Activated T-helper 1 cell treated with anti-CD3 and anti-CD28 coated beads, Interleukin-2, amount 50 U/mL, for 16 hours (primary cell): ENCODE data around the gene PNPLA8.
"Not testable (repeated sequence)": the region's sequence is repeated elsewhere in the genome, so short reads cannot be mapped to it uniquely, and the experiment has no call there.

ENCODE experiments used
- DNase-seq, 2 donors: peaks; one replicate each; pipeline ENCODE4 v3.0.0-alpha.2; 2020; ENCODE audit warnings: low read depth in 1 of 2, low spot score in 1 of 2

Gene PNPLA8, protein sequence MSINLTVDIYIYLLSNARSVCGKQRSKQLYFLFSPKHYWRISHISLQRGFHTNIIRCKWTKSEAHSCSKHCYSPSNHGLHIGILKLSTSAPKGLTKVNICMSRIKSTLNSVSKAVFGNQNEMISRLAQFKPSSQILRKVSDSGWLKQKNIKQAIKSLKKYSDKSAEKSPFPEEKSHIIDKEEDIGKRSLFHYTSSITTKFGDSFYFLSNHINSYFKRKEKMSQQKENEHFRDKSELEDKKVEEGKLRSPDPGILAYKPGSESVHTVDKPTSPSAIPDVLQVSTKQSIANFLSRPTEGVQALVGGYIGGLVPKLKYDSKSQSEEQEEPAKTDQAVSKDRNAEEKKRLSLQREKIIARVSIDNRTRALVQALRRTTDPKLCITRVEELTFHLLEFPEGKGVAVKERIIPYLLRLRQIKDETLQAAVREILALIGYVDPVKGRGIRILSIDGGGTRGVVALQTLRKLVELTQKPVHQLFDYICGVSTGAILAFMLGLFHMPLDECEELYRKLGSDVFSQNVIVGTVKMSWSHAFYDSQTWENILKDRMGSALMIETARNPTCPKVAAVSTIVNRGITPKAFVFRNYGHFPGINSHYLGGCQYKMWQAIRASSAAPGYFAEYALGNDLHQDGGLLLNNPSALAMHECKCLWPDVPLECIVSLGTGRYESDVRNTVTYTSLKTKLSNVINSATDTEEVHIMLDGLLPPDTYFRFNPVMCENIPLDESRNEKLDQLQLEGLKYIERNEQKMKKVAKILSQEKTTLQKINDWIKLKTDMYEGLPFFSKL

DNA sequence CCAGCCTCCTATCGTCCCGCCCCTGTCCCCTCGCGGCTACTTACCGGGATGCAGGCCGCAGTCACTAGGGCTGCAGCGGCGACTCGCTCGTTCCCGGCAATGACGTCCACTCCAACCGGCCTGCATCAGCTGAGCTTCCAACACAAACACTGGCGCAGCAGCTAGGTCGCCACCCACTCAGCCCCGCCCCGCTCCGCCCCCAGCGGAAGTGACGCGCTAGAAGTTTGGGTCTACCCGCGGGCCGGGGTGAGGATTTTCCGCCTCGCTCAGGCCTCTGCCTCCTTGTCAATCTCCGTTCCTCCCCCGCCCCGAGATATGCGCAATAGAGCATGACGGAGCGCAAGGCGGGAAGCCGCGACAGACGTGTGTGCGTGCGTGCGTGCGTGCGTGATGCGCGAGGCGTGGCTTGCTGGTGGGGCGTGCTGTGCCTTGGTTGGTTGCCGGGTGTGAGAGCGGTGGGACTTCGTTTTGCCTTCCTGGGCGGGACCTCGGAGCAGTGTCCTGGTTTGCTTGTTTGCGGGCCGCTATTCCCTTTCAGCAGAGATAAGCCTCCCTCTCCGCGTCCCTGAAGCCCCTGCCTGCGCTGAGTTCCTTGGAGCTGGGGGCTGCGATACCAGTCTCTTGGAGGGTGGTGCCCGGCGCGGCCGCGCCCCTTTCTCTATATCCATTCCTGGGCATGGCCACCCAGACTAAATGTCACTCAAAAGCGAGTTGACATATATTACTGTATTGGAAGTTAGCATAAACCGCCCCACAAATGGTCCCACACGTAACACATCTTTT is at the start of gene PNPLA8:
Gene PNPLA8, minus strand, starts transcription at position 151 of the 783 bp plus-strand sequence. CDS start 10,644 bp downstream, outside the sequence.
- peak; percentile 100 for DNase-seq

GRCh38 chr7:108575156-108575555 is 49.2 kb upstream of the PNPLA8 start:
- no peak for DNase-seq

GRCh38 chr7:108572480-108572879 is 46.5 kb upstream of the PNPLA8 start:
- DNase-seq, result no peak

DNA sequence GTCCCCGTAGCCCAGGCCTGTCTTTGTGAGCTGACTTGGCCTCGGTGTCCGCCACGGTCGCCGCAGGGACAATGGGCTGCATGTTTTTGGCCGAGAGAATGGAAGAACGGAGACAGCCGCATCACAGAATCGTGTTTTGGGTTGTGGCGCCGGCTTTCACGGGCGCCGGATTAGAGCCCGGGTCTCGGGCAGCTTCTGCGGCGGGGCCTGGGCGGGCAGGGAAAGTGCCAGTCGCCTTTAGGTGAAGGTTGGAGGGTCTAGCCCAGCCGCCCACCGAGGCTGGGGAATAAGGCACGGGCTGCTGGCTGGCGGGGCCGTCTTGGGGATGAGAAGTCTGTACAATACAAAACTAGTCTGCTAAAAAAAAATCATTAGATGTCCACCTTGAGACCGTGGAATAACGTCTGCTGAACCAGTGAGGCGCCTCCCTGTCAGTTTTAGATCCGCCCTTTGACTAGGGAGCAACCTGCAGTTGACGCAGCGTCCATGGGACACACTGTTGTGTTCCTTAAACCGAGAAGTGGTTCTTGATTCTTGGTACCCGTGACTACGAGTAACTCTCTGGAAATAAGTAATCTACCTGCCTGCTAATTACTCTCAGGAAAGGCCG is 44.3 kb upstream of the PNPLA8 start:
- DNase-seq, result peak in 1 of 2 donors; percentile 31

GRCh38 chr7:108569381-108570145 is 43.6 kb upstream of the PNPLA8 start, which contains the start of the genes DNAJB9 and THAP5:
DNAJB9 (plus strand) TSS chr7:108569874; CDS start chr7:108571727, 1,853 bp downstream.
THAP5 (minus strand) TSS chr7:108569706; CDS start chr7:108569569, 137 bp downstream.
- peak; percentile 98 to 99 for DNase-seq

DNA sequence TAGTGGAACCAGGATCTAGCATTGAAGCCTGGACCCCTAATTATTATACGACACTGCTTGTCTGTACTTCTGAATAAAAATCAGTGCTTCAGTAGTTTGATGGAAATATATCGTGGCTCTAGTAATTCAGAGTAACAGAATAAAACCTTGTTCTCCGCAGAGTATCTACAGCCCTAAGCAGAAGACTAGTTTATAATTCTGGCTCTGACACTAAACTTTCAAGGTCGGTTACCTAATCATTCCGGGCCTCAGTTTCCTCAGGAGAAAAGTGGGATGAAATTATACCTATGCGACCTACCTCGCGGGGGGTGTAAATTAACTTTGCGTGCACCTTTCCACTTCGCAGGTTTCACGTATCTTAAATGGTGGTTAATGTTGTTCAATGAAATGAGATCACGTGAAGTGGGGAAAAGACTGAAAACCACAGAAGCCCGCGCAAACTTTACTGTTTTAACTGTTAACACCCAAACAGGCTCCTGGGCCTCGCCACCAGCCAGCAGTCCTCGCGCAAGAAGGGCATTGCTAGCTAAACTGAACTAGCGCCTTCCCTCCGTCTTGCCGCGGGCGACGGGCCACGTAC is 43.0 kb upstream of the PNPLA8 start:
- DNase-seq, result no peak

- no peak for DNase-seq
Observed at GRCh38 chr7:108565987-108566386, 40.1 kb upstream of the PNPLA8 start.

GRCh38 chr7:108561047-108561619 is 35.2 kb upstream of the PNPLA8 start:
- no peak for DNase-seq

- no peak for DNase-seq
Observed at GRCh38 chr7:108559253-108559652, 33.3 kb upstream of the PNPLA8 start.

- DNase-seq, result no peak
Observed at GRCh38 chr7:108557617-108558016, 31.7 kb upstream of the PNPLA8 start.

GRCh38 chr7:108557191-108557590 is 31.3 kb upstream of the PNPLA8 start:
- DNase-seq, result no peak

DNA sequence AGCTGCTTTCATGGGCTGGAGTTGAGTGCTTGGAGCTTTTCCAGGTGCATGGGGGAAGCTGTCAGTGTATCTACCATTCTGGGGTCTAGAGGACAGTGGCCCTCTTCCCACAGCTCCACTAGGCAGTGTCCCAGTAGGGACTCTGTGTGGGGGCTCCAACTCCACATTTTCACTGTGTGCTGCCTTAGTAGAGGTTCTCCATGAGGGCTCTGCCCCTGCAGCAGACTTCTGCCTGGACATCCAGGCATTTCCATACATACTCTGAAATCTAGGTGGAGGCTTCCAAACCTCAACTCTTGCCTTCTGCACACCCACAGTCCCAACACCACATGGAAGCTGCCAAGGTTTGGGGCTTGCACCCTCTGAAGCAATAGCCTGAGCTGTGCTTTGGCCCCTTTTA is 30.7 kb upstream of the PNPLA8 start:
- not testable (repeated sequence) for DNase-seq

DNA sequence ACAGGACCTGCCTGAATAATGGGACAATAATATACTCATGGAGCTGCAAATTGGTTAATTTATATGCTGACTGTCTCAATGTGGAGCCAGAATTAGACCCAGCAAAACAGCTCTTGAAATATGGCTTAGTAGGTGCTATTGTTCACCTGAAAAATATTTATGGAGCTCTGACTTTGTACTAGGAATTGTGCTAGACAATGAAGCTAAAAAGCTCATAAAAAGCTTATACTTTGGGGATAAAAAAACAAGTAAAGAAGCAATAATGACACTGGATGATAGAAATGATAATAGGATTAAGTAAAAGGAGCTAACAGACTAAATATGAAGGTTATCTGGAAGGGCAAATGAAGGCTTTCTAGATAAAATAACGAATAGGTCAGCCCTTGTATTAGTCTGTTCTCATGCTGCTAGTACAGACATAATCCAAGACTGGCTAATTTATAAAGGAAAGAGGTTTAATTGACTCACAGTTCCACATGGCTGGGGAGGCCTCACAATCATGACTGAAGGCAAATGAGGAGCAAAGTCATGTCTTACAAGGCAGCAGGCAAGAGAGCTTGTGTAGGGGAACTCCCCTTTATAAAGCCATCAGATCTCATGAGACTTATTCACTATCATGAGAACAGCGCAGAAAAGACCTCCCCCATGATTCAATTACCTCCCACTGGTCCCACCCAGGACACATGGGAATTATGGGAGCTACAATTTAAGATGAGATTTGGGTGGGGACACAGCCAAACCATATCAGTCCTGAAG is 22.4 kb upstream of the PNPLA8 start:
- not testable (repeated sequence) for DNase-seq

GRCh38 chr7:108541478-108541877 is 15.5 kb upstream of the PNPLA8 start:
- DNase-seq, result no peak

GRCh38 chr7:108538685-108539084 is 12.8 kb upstream of the PNPLA8 start:
- DNase-seq, result not testable (repeated sequence)

DNA sequence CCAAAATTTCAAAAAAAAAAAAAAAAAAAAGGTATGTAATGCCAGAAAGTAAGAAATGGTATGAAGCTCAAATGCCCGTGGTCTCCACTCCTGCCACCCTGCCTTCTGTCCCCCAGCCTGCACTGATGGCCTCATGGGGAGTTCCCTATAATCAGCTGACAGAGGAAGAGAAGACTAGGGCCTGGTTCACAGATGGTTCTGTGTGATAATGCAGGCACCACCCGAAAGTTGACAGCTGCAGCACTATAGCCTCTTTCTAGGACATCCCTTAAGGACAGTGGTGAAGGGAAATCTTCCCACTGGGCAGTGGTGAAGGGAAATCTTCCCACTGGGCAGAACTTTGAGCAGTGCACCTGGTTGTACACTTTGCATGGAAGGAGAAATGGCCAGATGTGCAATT is 12.3 kb upstream of the PNPLA8 start:
- not testable (repeated sequence) for DNase-seq

DNA sequence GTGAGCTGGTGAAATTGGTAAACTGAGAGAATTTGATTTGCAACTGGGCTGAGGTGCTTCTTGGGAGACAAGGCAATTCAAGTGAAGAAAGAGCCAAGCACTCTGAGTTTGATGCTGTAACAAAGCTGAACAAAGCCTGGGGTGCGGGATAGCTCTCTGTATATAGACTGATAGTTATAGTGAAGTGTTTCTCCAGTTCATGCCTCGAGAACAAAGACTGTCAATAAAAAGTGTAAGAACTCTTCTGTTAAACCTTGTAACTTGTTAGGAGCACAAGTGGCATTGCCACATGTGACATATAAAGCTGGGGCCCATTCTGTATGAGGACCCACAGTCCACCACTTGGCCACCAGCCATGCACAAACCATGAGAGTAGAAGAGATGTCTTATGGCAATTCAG is 11.3 kb upstream of the PNPLA8 start:
- DNase-seq, result no peak

DNA sequence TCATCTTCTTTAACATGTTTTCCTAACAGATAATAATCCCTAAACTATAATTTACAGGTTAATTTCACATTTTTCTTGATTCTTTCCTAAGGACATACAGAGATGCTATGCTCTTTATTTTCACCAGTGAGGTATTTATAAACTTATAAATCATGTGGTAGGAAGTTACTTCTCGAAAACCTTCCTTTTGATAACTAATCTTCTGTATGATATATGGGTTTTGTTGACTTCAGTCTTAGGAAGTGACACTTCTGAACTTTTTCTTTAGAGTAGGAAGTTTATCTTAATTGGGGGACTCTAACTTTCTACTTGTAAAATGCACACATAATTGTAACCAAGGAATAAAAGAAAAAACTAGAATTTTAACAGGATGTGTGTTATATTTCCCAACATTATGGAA is 9.8 kb upstream of the PNPLA8 start:
- DNase-seq, result no peak

GRCh38 chr7:108535257-108535656 is 9.3 kb upstream of the PNPLA8 start:
- no peak for DNase-seq
